Thoracic aorta (tissue), 2 donors: Measurements from ENCODE around the gene MOB1A. TPM values are rescaled to one million over a fixed set of nuclear protein-coding genes. Genes with fewer than 3 reads are reported as not detected.
"Not testable (repeated sequence)": the region's sequence is repeated elsewhere in the genome, so short reads cannot be mapped to it uniquely, and the experiment has no call there.

Experiments used
- ATAC-seq: fragments of 150-250 bp; one replicate; pipeline ENCODE4 v1.8.0; 2017; ENCODE audit warnings: low read depth; ENCODE audit not compliant: insufficient number of reproducible peaks, low FRiP score
- DNase-seq: peaks from one replicate; pipeline ENCODE4 v3.0.0-alpha.2; 2020; ENCODE audit warnings: low spot score
- H3K27ac ChIP-seq, 2 donors: fragments of 200-600 bp; sonication (generic); 1 replicate in 1 of 2; 2 replicates in 1 of 2; pipeline ENCODE4 v1.5.1; 2016; ENCODE audit warnings: mild to moderate bottlenecking in 2 of 2, moderate library complexity in 2 of 2
- H3K27me3 ChIP-seq: fragments of 200-600 bp; sonication (generic); replicated peaks from 2 replicates; pipeline ENCODE4 v1.6.0; 2016; ENCODE audit warnings: mild to moderate bottlenecking; ENCODE audit not compliant: insufficient read depth
- H3K36me3 ChIP-seq: fragments of 200-600 bp; sonication (generic); one replicate; pipeline ENCODE4 v1.5.1; 2016
- H3K4me1 ChIP-seq, 2 donors: fragments of 200-600 bp; sonication (generic); 1 replicate in 1 of 2; 2 replicates in 1 of 2; pipeline versions ENCODE4 v1.5.1 to v1.6.0; 2016; ENCODE audit warnings: low read depth in 2 of 2, mild to moderate bottlenecking in 1 of 2; ENCODE audit not compliant: control insufficient read depth in 1 of 2
- H3K4me3 ChIP-seq: fragments of 200-600 bp; sonication (generic); 2 replicates; pipeline ENCODE4 v1.5.1; 2016; ENCODE audit warnings: mild to moderate bottlenecking
- H3K9me3 ChIP-seq: fragments of 200-600 bp; sonication (generic); 2 replicates; pipeline ENCODE4 v1.5.1; 2016
- total RNA-seq, 2 donors: library from RNA; depleted of rRNA; stranded (reverse); fragments of >200 nt; gene quantifications; one replicate each; pipeline versions ENCODE4 v1.1.0 to v1.2.3, GENCODE V29; 2016
- TF ChIP-seq, protein P1 (sequence below): fragments of 200-600 bp; sonication (generic); IDR thresholded peaks from one replicate; pipeline ENCODE4 v1.5.1; 2019; ENCODE audit warnings: antibody characterized with exemption

MOB1A gene
- total RNA-seq, 2 donors from 2014 or later = 97.0 to 107 TPM

GRCh38 chr2:74216642-74217041, 38.0 kb upstream of the MOB1A start:
- Histone ChIP-seq H3K4me1 (no peaks in the 10 kb centered on the region), H3K27me3 (no peaks in the 10 kb centered on the region), H3K4me3 (no peak overlapping the region), H3K36me3 (peaks cover 46% of the 10 kb centered on the region), H3K27ac (no peak overlapping the region), H3K9me3 (no peaks in the 10 kb centered on the region)
- TF ChIP-seq, protein P1, sequence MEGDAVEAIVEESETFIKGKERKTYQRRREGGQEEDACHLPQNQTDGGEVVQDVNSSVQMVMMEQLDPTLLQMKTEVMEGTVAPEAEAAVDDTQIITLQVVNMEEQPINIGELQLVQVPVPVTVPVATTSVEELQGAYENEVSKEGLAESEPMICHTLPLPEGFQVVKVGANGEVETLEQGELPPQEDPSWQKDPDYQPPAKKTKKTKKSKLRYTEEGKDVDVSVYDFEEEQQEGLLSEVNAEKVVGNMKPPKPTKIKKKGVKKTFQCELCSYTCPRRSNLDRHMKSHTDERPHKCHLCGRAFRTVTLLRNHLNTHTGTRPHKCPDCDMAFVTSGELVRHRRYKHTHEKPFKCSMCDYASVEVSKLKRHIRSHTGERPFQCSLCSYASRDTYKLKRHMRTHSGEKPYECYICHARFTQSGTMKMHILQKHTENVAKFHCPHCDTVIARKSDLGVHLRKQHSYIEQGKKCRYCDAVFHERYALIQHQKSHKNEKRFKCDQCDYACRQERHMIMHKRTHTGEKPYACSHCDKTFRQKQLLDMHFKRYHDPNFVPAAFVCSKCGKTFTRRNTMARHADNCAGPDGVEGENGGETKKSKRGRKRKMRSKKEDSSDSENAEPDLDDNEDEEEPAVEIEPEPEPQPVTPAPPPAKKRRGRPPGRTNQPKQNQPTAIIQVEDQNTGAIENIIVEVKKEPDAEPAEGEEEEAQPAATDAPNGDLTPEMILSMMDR = no peak
- no peak for DNase-seq
- no peak for ATAC-seq

GRCh38 chr2:74215771-74216170, 37.1 kb upstream of the MOB1A start:
- H3K4me3 ChIP-seq, H3K4me1 ChIP-seq, DNase-seq, H3K27ac ChIP-seq, ATAC-seq, H3K9me3 ChIP-seq, H3K27me3 ChIP-seq: not testable (repeated sequence)
- peaks cover 52% of the 10 kb centered on the region for H3K36me3 ChIP-seq

- H3K4me3 ChIP-seq = no peak overlapping the region
- H3K36me3 ChIP-seq = peaks cover 67% of the 10 kb centered on the region
- TF ChIP-seq, protein P1 = no peak
- DNase-seq (no peak), ATAC-seq (no peak)
- H3K4me1 ChIP-seq = peaks cover 14 to 25% of the 10 kb centered on the region in 2 donors
- no peaks in the 10 kb centered on the region for H3K9me3 ChIP-seq
- no peaks in the 10 kb centered on the region for H3K27me3 ChIP-seq
- no peak overlapping the region for H3K27ac ChIP-seq
These were observed 34.2 kb upstream of the MOB1A start for GRCh38 chr2:74212702-74213410.

- Histone ChIP-seq H3K4me3 (no peak overlapping the region), H3K27me3 (no peaks in the 10 kb centered on the region), H3K36me3 (peaks cover 33% of the 10 kb centered on the region), H3K9me3 (no peaks in the 10 kb centered on the region), H3K27ac (peak overlapping the region; percentile 46 to 70), H3K4me1 (peaks cover 73 to 88% of the 10 kb centered on the region in 2 donors)
- DNase-seq (no peak), ATAC-seq (peak; percentile 44)
- TF ChIP-seq, protein P1 = no peak
These were observed 27.6 kb upstream of the MOB1A start for GRCh38 chr2:74206180-74206688.

DNA sequence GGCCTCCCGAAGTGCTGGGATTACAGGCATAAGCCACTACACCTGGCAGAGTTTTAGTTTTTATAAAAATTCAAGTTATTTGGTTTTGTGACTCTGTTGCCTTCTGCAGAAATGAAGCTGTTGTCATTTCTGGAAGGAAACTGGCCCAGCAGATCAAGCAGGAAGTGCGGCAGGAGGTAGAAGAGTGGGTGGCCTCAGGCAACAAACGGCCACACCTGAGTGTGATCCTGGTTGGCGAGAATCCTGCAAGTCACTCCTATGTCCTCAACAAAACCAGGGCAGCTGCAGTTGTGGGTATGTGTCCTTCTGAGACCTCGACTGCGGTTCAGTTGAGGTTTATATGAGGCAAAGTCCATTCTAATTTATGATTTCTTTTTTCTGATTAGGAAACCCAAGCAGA, 26.9 kb upstream of the MOB1A start:
- ATAC-seq (no peak), DNase-seq (no peak)
- TF ChIP-seq, protein P1 = no peak
- H3K4me1 ChIP-seq = peaks cover 79 to 95% of the 10 kb centered on the region in 2 donors
- H3K4me3 ChIP-seq = no peak overlapping the region
- H3K27me3 ChIP-seq = no peaks in the 10 kb centered on the region
- H3K36me3 ChIP-seq = peaks cover 27% of the 10 kb centered on the region
- H3K9me3 ChIP-seq = no peaks in the 10 kb centered on the region
- peak overlapping the region; percentile 46 to 70 for H3K27ac ChIP-seq
